Kidney (tissue), 14 donors: ENCODE measurements around the gene WDR86. TPM values are rescaled to one million over a fixed set of nuclear protein-coding genes. Genes with fewer than 3 reads are reported as not detected.

Source experiments
- DNase-seq, 5 donors: peaks; one replicate each; pipeline ENCODE4 v3.0.0-alpha.2; 2013 to 2020
- FAIRE-seq: peaks from 2 replicates; lab custom pipeline; 2012; peaks lifted over from hg19 to GRCh38; lab: Jason Lieb, UNC
- H3K27ac ChIP-seq, 2 donors: one replicate each; pipeline ENCODE4 v1.7.0; 2013; ENCODE audit warnings: low read depth in 2 of 2, low read length in 2 of 2, inconsistent platforms in 1 of 2
- H3K27me3 ChIP-seq: one replicate; pipeline ENCODE4 v1.7.1; 2013; ENCODE audit warnings: low read length, inconsistent platforms; ENCODE audit not compliant: control insufficient read depth, insufficient read depth
- H3K36me3 ChIP-seq, 3 donors: one replicate each; pipeline versions ENCODE4 v1.7.0 to v1.7.1; 2013; ENCODE audit warnings: low read length in 3 of 3, control low read depth in 1 of 3, inconsistent platforms in 1 of 3; ENCODE audit not compliant: insufficient read depth in 3 of 3, control insufficient read depth in 2 of 3
- H3K4me1 ChIP-seq, 3 donors: one replicate each; pipeline versions ENCODE4 v1.7.0 to v1.7.1; 2013; ENCODE audit warnings: low read length in 3 of 3, inconsistent platforms in 1 of 3, low read depth in 1 of 3; ENCODE audit not compliant: control insufficient read depth in 2 of 3, insufficient read depth in 2 of 3
- H3K4me3 ChIP-seq, 3 donors: one replicate each; pipeline versions ENCODE4 v1.7.0 to v1.8.1; 2013; ENCODE audit warnings: low read length in 3 of 3, control low read depth in 1 of 3, inconsistent platforms in 1 of 3
- H3K9ac ChIP-seq, 3 donors: one replicate each; pipeline versions ENCODE4 v1.7.0 to v1.7.1; 2013; ENCODE audit warnings: low read length in 3 of 3, control low read depth in 1 of 3, inconsistent platforms in 1 of 3
- H3K9me3 ChIP-seq, 3 donors: one replicate each; pipeline versions ENCODE4 v1.7.0 to v1.7.1; 2013; ENCODE audit warnings: low read length in 3 of 3, control low read depth in 1 of 3, inconsistent platforms in 1 of 3; ENCODE audit not compliant: control insufficient read depth in 2 of 3, insufficient read depth in 1 of 3
- intact Hi-C: fragments of 100-400 bp; cut with DNase I; formaldehyde crosslinking; loops from one replicate; pipeline ENCODE4 v1.11.1; 2022
- polyA plus RNA-seq: library from polyadenylated mRNA; stranded (reverse); fragments of 350-450 nt; fragmentation: Illumina TruSeq; extraction: RNeasy Lipid Tissue Mini Kit (QIAGEN cat#74804); gene quantifications from one replicate; pipeline ENCODE4 v1.2.3, GENCODE V29; 2014; ENCODE audit warnings: low read depth, low replicate concordance; ENCODE audit not compliant: insufficient read depth
- total RNA-seq: library from RNA; stranded (reverse); fragmentation: NEBNext Ultra II Directional; extraction: Animal tissue kit (Norgen Biotek cat#: 25700); gene quantifications from one replicate; pipeline ENCODE4 v1.2.1, GENCODE V29; 2021
- TF ChIP-seq, protein P1 (sequence below): IDR thresholded peaks from 3 replicates; pipeline ENCODE4 v1.5.1; 2012; ENCODE audit warnings: mild to moderate bottlenecking, moderate library complexity, borderline replicate concordance; ENCODE audit not compliant: insufficient read depth; ENCODE audit errors: extremely low read depth
- donor health status: control.
- donor health status: control.
- donor health status: control.
- donor health status: control.
- donor health status: control.
- donor health status: DM: yes; HTN: yes; CAD: no.
- donor health status: Normal renal cell carcinoma (clear cell type).

Gene WDR86
- total and polyA plus RNA-seq, 2 donors from 2014 or later: 1.8 to 5.9 TPM

DNA sequence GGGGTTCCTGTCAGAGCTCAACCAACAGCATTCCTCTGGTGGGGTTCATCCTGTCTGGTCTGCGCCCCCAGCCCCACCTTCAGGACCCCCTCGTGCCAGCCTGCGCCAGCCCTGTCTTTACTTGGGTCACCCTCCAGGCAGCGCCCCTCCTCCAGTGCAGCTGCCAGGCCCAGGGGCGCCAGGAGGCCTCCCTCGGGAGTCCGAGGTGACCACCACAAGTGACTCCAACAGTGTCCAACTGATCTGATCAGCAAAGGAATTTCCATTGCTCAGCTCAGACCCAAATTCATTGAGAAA, 10.6 kb downstream of the WDR86 start:
- TF ChIP-seq, protein P1, sequence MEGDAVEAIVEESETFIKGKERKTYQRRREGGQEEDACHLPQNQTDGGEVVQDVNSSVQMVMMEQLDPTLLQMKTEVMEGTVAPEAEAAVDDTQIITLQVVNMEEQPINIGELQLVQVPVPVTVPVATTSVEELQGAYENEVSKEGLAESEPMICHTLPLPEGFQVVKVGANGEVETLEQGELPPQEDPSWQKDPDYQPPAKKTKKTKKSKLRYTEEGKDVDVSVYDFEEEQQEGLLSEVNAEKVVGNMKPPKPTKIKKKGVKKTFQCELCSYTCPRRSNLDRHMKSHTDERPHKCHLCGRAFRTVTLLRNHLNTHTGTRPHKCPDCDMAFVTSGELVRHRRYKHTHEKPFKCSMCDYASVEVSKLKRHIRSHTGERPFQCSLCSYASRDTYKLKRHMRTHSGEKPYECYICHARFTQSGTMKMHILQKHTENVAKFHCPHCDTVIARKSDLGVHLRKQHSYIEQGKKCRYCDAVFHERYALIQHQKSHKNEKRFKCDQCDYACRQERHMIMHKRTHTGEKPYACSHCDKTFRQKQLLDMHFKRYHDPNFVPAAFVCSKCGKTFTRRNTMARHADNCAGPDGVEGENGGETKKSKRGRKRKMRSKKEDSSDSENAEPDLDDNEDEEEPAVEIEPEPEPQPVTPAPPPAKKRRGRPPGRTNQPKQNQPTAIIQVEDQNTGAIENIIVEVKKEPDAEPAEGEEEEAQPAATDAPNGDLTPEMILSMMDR: no peak
- intact Hi-C loops: no loop called here
- H3K9ac ChIP-seq: no peak overlapping the region

DNA sequence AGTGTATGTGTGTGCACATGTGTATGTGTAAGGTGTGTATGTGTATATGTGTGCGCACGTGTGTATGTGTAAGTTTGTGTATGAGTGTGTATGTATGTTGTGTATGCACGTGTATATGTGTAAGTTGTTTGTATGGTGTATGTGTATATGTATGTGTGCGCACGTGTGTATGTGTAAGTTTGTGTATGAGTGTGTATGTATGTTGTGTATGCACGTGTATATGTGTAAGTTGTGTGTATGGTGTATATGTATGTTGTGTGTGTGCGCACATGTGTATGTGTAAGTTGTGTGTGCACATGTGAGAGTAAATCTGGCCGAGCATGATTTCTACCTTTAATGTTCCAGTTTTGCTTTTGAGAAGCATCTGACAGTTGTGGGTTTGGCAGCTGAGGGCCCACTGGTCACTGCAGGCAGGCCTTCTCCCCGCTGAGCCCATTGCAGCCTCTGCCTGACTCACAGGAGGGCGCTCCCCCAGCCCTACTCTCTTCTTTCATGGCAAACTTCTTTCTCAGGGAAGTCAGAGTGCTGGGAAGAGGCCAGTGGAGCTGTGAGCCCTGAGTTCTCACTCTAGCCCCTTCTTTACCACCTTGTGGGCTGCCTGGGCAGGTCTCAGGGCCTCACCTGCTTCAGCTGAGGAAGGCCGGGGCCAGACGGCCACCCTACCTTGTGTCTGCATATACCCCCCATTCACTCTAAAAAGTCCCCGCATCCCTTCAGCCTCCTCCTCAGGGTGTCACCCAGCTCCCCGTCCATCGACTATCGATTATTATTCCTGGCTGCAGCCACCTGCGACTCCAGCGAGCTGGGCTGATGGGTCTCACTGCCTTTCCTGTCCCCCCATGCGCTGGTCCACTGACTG, 11.2 kb downstream of the WDR86 start:
- peak in 1 of 5 donors; percentile 12 for DNase-seq
- no peak for FAIRE-seq
- H3K9me3 ChIP-seq: peaks cover 0 to 3% (median 0%) of the 10 kb centered on the region in 3 donors
- H3K4me1 ChIP-seq: peaks cover 0 to 4% (median 0%) of the 10 kb centered on the region in 3 donors
- peaks cover 0 to 8% (median 0%) of the 10 kb centered on the region in 3 donors for H3K36me3 ChIP-seq
- no peaks in the 10 kb centered on the region for H3K27me3 ChIP-seq
- TF ChIP-seq, protein P1: no peak
- intact Hi-C loops: no loop called here
- no peak overlapping the region for H3K9ac ChIP-seq
- H3K4me3 ChIP-seq: no peak overlapping the region
- no peak overlapping the region for H3K27ac ChIP-seq

More for the DNA sequence above, 10.6 kb downstream of the WDR86 start:
- H3K27ac ChIP-seq: no peak overlapping the region
- no peaks in the 10 kb centered on the region for H3K27me3 ChIP-seq
- no peak for FAIRE-seq
- H3K4me3 ChIP-seq: no peak overlapping the region
- H3K36me3 ChIP-seq: peaks cover 0 to 8% (median 0%) of the 10 kb centered on the region in 3 donors
- H3K4me1 ChIP-seq: peaks cover 0 to 5% (median 4%) of the 10 kb centered on the region in 3 donors
- peaks cover 0 to 3% (median 0%) of the 10 kb centered on the region in 3 donors for H3K9me3 ChIP-seq
- peak in 1 of 5 donors; percentile 61 for DNase-seq

DNA sequence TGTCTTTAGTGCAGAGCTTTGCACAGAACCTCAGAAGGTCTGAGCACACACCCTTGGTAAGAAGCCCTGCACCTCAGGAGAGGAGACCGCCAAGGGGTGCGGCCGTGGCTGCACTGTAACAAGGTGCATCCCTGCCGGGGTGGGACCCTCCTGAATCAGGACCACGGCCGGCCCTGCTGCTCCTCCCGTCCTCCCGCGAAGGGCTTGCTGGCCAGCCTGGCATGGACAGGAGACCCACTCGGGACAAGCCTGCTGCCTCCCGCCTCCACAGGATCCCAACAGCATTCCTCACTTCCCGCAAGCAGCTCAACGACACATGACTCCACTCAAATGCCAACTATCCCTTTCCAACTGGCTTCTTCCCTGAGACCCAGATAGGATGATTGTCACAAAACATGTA, 12.8 kb downstream of the WDR86 start:
- intact Hi-C loops: no loop called here
- Histone ChIP-seq H3K27ac (no peak overlapping the region), H3K4me3 (no peak overlapping the region), H3K9ac (no peak overlapping the region), H3K36me3 (peaks cover 0 to 8% (median 0%) of the 10 kb centered on the region in 3 donors), H3K9me3 (peaks cover 0 to 3% (median 0%) of the 10 kb centered on the region in 3 donors), H3K27me3 (no peaks in the 10 kb centered on the region), H3K4me1 (peaks cover 0 to 4% (median 0%) of the 10 kb centered on the region in 3 donors)
- DNase-seq (peak in 1 of 5 donors; percentile 63), FAIRE-seq (no peak)
- TF ChIP-seq, protein P1: no peak
